NT2/D1 (cell line): ENCODE results near the gene MVP.
"Not testable (repeated sequence)": the region's sequence is repeated elsewhere in the genome, so short reads cannot be mapped to it uniquely, and the experiment has no call there.

Experiments
- DNase-seq: peaks from one replicate; pipeline ENCODE4 v3.0.0-alpha.2; 2011; ENCODE audit warnings: low read depth, low spot score
- H3K27me3 ChIP-seq: 2 replicates; pipeline ENCODE4 v1.6.0; 2011; ENCODE audit warnings: mild to moderate bottlenecking; ENCODE audit not compliant: insufficient read length, insufficient read depth
- H3K36me3 ChIP-seq: 2 replicates; pipeline ENCODE4 v1.6.1; 2011; ENCODE audit warnings: mild to moderate bottlenecking, low read length, mixed read lengths; ENCODE audit not compliant: insufficient read depth, insufficient read length
- H3K4me1 ChIP-seq: 2 replicates; pipeline ENCODE4 v1.5.1; 2011; ENCODE audit not compliant: insufficient read depth, insufficient read length
- H3K4me3 ChIP-seq: 2 replicates; pipeline ENCODE4 v1.5.1; 2011; ENCODE audit warnings: low read depth; ENCODE audit not compliant: insufficient read length
- H3K9ac ChIP-seq: 2 replicates; pipeline ENCODE4 v1.6.0; 2011; ENCODE audit warnings: low read depth; ENCODE audit not compliant: insufficient read length
- H3K9me3 ChIP-seq: 2 replicates; pipeline ENCODE4 v1.5.1; 2011; ENCODE audit warnings: mild to moderate bottlenecking, low read length; ENCODE audit not compliant: insufficient read depth
- SUZ12 ChIP-seq: IDR thresholded peaks from 2 replicates; pipeline ENCODE4 v1.6.1; 2011; ENCODE audit not compliant: insufficient read length, insufficient read depth; ENCODE audit errors: extremely low read depth
- YY1 ChIP-seq: IDR thresholded peaks from 2 replicates; pipeline ENCODE4 v1.6.1; 2011; ENCODE audit not compliant: insufficient read length, insufficient read depth
- ZNF274 ChIP-seq: IDR thresholded peaks from 2 replicates; pipeline ENCODE4 v1.6.1; 2011; ENCODE audit warnings: mild to moderate bottlenecking, low read depth, low read length

The MVP gene

DNA sequence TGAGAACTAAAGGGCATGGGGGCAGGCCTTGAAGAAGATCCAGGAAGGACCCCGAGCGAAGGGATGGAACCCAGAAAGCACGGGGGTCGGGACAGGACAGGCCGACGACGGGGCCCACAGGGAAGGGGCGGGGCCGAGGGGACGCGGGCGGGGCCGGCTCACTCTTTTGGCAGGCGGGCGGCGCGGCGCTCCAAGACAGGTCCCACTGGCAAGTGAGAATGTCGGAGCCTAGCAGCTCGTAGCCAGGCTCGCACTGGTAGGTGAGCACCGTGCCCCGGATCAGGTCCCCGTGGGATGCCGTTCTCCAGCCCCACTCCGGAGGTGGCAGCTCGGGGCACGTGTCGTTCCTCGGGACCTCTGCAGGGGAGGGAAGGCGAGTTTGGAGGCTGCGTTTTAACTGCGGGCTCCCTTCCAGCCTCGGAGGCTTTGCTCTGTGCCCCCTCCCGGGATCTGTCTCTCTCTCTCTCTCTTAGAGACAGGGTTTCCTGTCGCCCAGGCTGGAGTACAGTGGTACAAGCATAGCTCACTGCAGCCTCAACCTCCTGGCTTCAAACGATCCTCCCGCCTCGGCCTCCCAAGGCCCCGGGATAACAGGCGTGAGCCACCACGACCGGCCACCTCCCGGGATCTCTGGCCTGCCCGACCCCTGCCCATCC is 56.5 kb downstream of the MVP start:
- Histone ChIP-seq H3K4me1 (peaks cover 12% of the 10 kb centered on the region), H3K27me3 (no peaks in the 10 kb centered on the region), H3K9me3 (no peaks in the 10 kb centered on the region), H3K9ac (peak overlapping the region; percentile 59), H3K36me3 (peaks cover 18% of the 10 kb centered on the region), H3K4me3 (peak overlapping the region; percentile 34)
- TF ChIP-seq SUZ12 (no peak), ZNF274 (no peak), YY1 (no peak)
- no peak for DNase-seq

DNA sequence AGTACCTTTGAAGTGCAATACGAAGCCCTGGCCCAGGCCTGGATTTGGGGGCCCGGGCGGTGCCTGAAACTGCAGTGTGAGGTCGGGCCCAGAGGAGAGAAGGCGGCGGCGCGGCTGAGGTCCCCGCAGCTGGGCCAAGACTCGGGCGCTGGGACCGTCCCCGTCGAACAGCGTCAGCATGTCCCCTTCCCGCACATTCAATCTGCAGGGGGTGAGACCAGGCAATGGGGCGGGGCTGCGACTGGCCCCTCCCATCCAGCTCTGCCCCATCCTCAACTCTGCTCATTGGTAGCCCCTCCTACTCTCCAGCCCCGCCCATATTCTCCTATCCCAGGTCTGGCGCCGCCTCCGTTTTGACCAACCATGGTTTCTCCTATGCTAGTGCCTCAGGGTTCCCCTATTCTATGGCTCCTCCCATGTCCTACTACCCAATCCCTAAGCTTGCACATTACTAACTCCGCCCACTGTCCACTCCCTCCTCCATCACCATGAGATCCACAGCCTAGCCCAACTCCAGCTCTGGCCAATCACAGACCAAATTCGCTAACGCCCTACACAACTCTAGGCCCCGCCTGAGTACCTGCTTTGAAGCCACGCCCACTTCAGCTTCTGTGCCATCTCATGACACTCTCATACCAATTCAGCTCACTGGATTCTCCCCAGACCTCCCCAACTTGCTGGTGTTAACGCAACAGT is 57.2 kb downstream of the MVP start:
- TF ChIP-seq YY1 (no peak), SUZ12 (no peak), ZNF274 (no peak)
- Histone ChIP-seq H3K4me1 (peaks cover 9% of the 10 kb centered on the region), H3K4me3 (peak overlapping the region; percentile 34), H3K9me3 (no peaks in the 10 kb centered on the region), H3K9ac (peak overlapping the region; percentile 59), H3K36me3 (peaks cover 13% of the 10 kb centered on the region), H3K27me3 (no peaks in the 10 kb centered on the region)
- peak; percentile 92 for DNase-seq

DNA sequence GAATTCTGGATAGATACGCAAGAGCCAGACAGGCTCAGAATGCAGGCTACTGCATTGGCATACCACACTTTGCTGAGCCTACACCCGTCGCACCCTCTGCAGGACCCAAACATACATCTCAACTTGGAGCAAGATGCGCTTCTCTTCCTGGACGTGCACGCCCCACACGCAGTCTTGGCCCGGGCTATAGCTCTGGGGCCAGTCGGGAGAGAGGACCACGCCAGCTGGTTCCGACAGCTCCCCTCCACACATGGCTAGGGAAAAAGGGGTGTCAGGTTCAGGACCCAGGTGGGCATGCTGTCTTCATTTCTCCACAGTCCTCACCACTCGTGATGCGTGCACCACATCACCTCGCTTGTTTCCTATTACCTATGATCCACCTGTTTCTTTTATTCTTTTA is 57.9 kb downstream of the MVP start:
- Histone ChIP-seq H3K4me3 (no peak overlapping the region), H3K9ac (peak overlapping the region; percentile 61), H3K27me3 (no peaks in the 10 kb centered on the region), H3K9me3 (no peaks in the 10 kb centered on the region), H3K4me1 (peaks cover 3% of the 10 kb centered on the region), H3K36me3 (peaks cover 12% of the 10 kb centered on the region)
- no peak for DNase-seq
- no peak for TF ChIP-seq YY1
- TF ChIP-seq SUZ12: no peak
- no peak for TF ChIP-seq ZNF274

DNA sequence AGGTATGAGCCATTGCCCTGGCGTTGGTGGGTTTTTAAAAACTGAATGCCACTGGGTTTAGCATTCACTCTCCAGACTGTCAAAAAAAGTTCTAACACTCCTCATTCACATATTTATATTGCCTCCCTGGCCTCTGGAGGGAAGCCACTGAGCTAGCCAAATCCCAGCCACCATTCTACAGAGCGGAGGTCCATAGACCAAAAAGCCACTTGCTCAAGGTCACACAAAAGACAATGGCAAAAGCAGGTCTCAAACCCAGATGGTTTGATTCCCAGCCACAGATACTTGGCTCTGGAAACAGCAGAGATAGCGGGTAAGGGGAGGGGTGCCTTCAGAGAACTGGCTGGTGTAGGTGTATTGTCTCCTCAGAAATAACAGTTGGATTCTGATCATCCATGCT is 60.8 kb downstream of the MVP start:
- DNase-seq: no peak
- H3K4me1 ChIP-seq: no peaks in the 10 kb centered on the region
- no peaks in the 10 kb centered on the region for H3K9me3 ChIP-seq
- no peak overlapping the region for H3K9ac ChIP-seq
- TF ChIP-seq ZNF274 (no peak), YY1 (no peak), SUZ12 (no peak)
- no peaks in the 10 kb centered on the region for H3K27me3 ChIP-seq
- H3K36me3 ChIP-seq: peaks cover 14% of the 10 kb centered on the region
- H3K4me3 ChIP-seq: no peak overlapping the region

DNA sequence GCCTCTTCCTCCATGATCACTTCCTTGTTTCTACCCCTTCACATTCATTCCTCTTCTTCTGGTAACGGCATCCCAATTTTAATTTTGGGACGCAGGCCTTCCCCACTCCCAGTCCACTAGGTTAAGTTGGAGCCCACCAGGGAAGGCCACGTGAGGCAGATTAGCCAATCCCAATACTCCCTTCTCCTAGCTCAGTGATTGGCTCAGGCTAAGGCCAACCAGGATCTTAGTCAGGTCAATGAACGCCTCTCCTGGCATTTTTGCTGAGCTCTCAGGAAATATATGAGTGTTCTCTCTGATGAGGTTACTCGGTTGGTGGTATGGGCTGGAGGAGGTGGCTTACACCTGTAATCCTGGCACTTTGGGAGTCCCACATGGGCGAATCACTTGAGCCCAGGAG is 63.7 kb downstream of the MVP start:
- no peak for DNase-seq
- Histone ChIP-seq H3K9me3 (no peaks in the 10 kb centered on the region), H3K36me3 (peaks cover 14% of the 10 kb centered on the region), H3K9ac (no peak overlapping the region), H3K27me3 (no peaks in the 10 kb centered on the region), H3K4me1 (no peaks in the 10 kb centered on the region), H3K4me3 (no peak overlapping the region)
- no peak for TF ChIP-seq ZNF274
- no peak for TF ChIP-seq YY1
- TF ChIP-seq SUZ12: no peak

DNA sequence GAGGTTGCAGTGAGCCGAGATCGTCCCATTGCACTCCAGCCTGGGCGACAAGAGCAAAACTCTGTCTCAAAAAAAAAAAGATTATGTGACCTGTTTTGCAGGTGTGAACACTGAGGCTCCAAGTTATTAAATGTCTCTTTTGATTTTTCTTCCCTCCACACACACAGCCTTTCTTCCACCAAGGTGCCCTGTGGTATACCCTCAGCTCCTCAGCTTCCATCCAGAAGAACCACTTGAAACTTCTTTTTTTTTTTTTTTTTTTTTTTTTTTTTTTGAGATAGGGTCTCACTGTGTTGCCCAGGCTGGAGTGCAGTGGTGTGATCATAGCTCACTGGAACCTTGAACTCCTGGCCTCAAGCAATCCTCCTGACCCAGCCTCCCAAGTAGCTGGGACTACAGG is 69.1 kb downstream of the MVP start:
- not testable (repeated sequence) for H3K9ac ChIP-seq, H3K4me1 ChIP-seq, DNase-seq, H3K27me3 ChIP-seq, H3K9me3 ChIP-seq, H3K36me3 ChIP-seq, H3K4me3 ChIP-seq

DNA sequence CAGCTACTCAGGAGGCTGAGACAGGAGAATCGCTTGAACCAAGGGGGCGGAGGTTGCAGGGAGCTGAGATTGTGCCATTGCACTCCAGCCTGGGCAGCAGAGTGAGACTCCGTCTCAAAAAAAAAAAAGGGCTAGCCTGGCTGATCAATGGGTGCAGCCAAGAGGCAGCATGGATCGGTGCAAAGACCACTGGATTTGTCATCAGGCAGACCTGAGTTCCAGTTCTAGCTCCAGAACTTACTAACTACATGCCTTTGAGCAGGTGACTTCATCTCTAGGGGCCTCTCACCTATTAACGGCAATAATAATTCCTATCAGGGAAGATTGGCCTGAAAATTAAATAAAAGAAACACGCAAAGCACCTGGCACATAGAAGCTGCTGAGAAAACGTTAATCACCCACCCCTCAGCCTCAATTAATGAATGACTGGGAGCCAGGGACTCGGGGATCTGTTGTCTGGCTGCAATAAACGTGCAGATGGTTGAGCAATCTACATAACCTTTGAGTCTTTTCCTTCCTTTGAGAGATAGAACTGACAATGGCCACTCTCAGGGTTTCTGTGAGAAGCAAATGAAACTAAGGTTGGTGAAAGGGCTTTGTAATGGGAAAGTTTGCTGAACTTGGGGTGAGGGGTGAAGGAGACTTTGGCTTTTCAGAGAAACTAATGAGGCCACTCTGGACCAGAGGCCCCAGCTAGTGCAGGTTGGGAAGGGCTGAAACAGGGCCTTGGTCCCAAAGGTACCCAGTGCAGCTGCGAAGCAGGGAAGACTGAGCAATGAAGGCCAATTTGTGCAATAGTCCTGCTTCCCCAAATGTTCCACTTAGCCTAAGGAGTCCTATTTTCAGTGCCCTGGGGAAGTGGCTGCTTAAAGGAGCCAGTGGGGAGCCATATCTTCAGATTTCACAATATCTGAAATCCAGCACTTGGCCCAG is 71.5 kb downstream of the MVP start:
- DNase-seq: peak; percentile 55
- H3K9me3 ChIP-seq: no peaks in the 10 kb centered on the region
- H3K9ac ChIP-seq: peak overlapping the region; percentile 14
- H3K4me1 ChIP-seq: peaks cover 5% of the 10 kb centered on the region
- no peak overlapping the region for H3K4me3 ChIP-seq
- TF ChIP-seq YY1 (no peak), SUZ12 (no peak), ZNF274 (no peak)
- H3K36me3 ChIP-seq: peaks cover 7% of the 10 kb centered on the region
- H3K27me3 ChIP-seq: no peaks in the 10 kb centered on the region
